ENCODE data around the gene GPR107.

The GPR107 gene

DNA sequence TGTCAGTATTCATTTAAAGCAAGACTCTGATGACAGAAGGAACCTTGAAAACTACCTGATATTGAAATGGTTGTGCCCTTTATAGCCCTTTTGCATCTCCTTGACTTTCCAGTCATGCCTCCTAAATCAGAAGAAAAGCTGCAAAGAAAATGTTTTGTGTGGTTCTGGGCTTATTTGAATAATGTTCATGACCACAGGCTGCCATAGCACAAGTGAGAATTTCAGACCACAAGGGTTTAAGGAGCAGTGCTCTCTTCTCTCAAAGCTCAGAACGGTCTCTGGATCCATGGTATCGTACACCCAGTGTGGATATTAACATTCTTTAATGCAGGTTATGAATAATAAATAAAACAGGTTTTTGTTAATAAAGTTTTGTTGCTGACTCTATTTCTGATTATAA is 54.2 kb downstream of the GPR107 start:
- TF ChIP-seq, protein P1, sequence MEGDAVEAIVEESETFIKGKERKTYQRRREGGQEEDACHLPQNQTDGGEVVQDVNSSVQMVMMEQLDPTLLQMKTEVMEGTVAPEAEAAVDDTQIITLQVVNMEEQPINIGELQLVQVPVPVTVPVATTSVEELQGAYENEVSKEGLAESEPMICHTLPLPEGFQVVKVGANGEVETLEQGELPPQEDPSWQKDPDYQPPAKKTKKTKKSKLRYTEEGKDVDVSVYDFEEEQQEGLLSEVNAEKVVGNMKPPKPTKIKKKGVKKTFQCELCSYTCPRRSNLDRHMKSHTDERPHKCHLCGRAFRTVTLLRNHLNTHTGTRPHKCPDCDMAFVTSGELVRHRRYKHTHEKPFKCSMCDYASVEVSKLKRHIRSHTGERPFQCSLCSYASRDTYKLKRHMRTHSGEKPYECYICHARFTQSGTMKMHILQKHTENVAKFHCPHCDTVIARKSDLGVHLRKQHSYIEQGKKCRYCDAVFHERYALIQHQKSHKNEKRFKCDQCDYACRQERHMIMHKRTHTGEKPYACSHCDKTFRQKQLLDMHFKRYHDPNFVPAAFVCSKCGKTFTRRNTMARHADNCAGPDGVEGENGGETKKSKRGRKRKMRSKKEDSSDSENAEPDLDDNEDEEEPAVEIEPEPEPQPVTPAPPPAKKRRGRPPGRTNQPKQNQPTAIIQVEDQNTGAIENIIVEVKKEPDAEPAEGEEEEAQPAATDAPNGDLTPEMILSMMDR (IDR thresholded peaks at IDR 0.05; ENCODE audit: control insufficient read depth, extremely low read depth, insufficient read depth), result no peak
- no peak for DNase-seq (ENCODE audit: low read depth)
- H3K4me3 ChIP-seq (ENCODE audit: low read depth, low read length), result no peak overlapping the region

DNA sequence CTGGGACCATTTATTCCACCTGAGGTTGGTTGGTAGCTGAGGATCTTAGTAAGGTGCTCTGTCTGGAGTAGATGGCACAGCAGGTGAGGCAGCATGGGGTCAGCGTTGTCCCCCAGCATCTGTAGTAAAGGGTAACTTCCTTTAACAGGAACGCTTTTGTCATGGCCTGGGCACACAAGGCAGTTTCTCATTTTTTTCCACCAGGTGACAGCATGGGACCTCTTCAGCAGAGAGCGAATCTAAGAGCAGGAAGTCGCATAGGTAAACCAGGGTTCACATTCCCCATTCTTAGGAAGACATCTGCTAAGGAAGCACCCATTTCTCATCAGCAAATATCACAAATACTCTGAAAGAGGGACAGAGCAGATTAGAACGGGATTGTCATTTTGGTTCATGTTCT is 56.5 kb downstream of the GPR107 start:
- no peak overlapping the region for H3K4me3 ChIP-seq (ENCODE audit: low read depth, low read length)
- TF ChIP-seq, protein P1 (IDR thresholded peaks at IDR 0.05; ENCODE audit: control insufficient read depth, extremely low read depth, insufficient read depth), result no peak
- no peak for DNase-seq (ENCODE audit: low read depth)

DNA sequence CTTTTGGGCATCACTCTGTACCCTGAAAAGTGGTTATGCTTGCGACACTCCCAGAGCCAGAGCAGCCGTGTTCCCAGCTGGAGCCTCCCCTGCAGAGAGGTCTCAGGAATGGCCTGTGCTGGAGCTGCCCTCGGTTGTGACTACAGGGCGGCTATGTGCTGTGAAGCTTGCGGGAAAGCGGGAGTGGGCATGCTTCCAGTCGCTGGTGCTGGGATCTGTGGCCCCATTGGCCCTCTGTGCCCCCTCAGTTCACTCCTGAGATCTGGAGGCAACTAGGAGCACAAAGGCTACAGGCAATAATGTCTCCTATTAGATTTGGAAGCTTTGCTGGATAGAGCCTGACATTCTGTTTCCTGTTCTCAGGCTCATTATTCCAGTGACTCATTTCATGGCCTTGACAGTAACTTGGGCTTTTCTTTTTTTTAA is 56.9 kb downstream of the GPR107 start:
- no peak overlapping the region for H3K4me3 ChIP-seq (ENCODE audit: low read depth, low read length)
- DNase-seq (ENCODE audit: low read depth), result no peak
- TF ChIP-seq, protein P1 (IDR thresholded peaks at IDR 0.05; ENCODE audit: control insufficient read depth, extremely low read depth, insufficient read depth), result no peak

DNA sequence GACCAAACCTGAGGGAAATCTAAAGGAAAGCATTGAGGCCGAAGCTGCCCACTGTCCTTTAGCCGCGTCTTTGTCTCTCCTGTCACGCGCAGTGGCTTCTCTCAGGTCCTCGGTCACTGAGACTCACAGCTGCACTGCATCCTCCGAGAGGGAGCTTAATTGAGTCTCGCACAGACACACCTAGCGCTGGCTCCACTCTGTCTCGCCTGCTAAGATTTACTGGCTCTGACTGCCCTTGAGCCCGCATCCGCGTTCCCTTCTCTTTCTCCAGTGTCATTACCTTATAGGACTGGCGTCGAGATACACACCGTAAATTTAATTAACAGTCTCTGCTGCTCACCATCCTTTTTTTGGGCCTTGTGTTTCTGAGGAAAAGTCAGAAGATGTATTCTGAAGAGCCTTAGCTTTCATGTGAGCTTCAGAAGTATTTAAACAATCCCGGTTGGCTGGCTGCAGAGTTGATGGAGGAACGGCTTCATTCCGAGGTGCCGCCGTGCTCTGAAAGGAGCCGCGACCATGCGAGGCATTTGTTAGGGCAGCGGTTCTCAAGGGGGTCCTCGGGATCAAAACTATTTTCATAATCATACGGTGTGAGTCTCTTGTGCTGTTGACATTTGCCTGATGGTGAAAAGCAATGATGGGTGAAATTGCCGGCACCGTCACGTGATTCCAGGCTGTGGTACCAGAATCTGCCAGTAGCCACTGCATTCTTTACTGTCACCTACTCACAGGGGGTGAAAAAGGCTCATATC is 58.3 kb downstream of the GPR107 start:
- no peak for DNase-seq (ENCODE audit: low read depth)
- TF ChIP-seq, protein P1 (IDR thresholded peaks at IDR 0.05; ENCODE audit: control insufficient read depth, extremely low read depth, insufficient read depth), result no peak

DNA sequence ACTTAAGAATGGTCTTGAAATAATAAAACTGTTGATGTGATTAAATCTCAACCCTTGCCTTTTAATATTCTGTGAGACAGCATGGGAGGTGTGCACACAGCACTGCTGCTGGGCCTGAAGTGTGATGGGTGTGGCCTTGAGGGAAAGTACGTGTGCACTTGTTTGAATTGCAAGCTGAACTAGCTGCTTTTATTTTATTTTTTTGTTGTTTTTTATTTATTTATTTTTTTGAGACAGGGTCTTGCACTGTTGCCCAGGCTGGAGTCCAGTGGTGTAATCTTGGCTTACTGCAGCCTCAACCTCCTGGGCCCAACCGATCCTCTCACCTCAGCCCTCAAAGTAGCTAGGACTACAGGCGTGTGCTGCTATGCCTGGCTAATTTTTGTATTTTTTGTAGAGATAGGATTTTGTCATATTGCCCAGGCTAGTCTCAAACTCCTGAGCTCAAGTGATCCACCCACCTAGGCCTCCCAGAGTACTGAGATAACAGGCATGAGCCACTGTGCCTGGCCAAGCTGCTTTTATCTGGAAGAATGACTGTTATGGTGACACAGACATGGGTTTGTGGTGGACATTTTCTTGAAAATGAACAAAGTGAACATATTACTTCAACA is 58.9 kb downstream of the GPR107 start:
- TF ChIP-seq, protein P1 (IDR thresholded peaks at IDR 0.05; ENCODE audit: control insufficient read depth, extremely low read depth, insufficient read depth), result no peak
- no peak overlapping the region for H3K4me3 ChIP-seq (ENCODE audit: low read depth, low read length)
- DNase-seq (ENCODE audit: low read depth), result no peak

More for the DNA sequence above, 58.3 kb downstream of the GPR107 start:
- no peak overlapping the region for H3K4me3 ChIP-seq (ENCODE audit: low read depth, low read length)

DNA sequence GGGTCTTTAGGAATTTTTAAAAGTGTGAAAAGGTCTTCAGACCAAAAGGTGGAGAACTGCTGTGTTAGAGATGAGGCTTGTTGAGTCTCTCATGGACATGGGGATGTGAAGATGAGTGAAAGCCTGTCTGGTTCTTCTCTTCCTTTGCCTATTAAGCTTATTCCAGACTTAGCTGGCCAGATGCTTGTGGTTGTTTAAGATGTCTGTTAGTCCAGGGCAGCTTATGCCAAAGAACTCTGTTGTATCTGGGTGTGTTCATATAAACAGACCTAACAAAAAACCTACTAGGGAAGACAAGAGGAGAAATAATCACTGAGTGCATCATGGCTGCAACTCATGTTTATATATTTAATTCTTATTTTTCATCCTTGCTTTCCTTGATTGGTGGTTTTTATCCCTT is 61.0 kb downstream of the GPR107 start:
- no peak for DNase-seq (ENCODE audit: low read depth)
- TF ChIP-seq, protein P1 (IDR thresholded peaks at IDR 0.05; ENCODE audit: control insufficient read depth, extremely low read depth, insufficient read depth), result no peak
- no peak overlapping the region for H3K4me3 ChIP-seq (ENCODE audit: low read depth, low read length)
